Hepatocyte (in vitro differentiated cells): ENCODE data around the gene RGL3.

Experiments
- CTCF ChIP-seq: fragments of 200-600 bp; sonication (generic); IDR thresholded peaks from 2 replicates; pipeline ENCODE4 v1.5.1; 2016; ENCODE audit warnings: antibody characterized with exemption, mild to moderate bottlenecking; ENCODE audit not compliant: poor library complexity
- EZH2 ChIP-seq: fragments of 200-600 bp; sonication (generic); IDR thresholded peaks from 2 replicates; pipeline ENCODE4 v1.6.1; 2016; ENCODE audit warnings: antibody characterized with exemption, mild to moderate bottlenecking, borderline replicate concordance
- EZH2phosphoT487 ChIP-seq: fragments of 200-600 bp; sonication (generic); IDR thresholded peaks from one replicate; pipeline ENCODE4 v1.6.1; 2018; ENCODE audit warnings: antibody characterized with exemption, mild to moderate bottlenecking, low read depth, moderate library complexity; ENCODE audit not compliant: unreplicated experiment, severe bottlenecking

GRCh38 chr19:11452620-11453310 lies 33.7 kb upstream of the RGL3 start:
- TF ChIP-seq EZH2 (no peak), CTCF (peak; percentile 8), EZH2phosphoT487 (no peak)
